GM12873 (cell line): ENCODE results near the gene PPDPF.

ENCODE experiments used
- CTCF ChIP-seq: IDR thresholded peaks from 2 replicates; pipeline ENCODE4 v1.5.1; 2012; ENCODE audit warnings: low read depth, mild to moderate bottlenecking, moderate library complexity, low read length, control low read depth; ENCODE audit not compliant: insufficient read depth; ENCODE audit errors: missing control alignments

Gene PPDPF

GRCh38 chr20:63495167-63495720 lies 25.3 kb upstream of the PPDPF start:
- no peak for TF ChIP-seq CTCF

DNA sequence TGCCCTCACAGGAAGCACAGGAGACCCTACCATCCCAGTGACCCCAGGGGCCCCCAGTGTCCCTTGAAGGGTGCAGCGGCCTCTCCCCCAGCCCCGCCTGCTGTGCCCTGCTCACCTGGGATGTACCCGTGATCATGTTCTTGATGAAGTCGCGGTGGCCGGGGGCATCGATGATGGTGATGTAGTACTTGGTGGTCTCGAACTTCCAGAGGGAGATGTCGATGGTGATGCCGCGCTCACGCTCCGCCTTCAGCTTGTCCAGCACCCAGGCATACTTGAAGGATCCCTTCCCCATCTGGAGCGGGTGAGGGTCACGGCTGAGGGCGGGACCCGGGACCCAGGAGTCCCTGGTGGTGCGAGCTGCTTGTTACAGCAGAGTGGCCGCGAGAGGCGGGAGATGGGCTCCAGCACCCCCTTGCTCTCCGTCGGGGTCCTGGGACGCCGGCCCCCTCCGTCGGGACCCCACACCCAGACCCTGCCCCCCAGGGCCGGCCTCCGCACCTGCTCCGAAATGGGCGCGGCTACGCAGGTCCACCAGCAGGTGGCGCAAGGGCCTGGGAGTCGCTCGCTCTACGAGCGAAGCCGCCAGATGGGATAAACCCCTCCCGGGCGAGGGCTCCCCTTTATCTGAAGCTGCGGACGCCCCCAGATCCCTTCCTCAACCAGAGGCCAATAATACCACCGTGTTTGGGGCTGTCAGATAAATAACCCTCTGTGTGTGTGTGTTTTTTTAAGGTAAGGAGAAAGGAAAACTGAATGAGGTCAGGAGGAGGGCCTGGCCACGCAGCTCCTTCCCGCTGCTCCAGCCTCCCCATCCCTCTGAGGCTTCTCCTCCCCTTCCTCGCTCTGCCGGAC lies 24.6 kb upstream of the PPDPF start:
- TF ChIP-seq CTCF = peak; percentile 90

- no peak for TF ChIP-seq CTCF
Observed at GRCh38 chr20:63496596-63497120, 23.9 kb upstream of the PPDPF start.

DNA sequence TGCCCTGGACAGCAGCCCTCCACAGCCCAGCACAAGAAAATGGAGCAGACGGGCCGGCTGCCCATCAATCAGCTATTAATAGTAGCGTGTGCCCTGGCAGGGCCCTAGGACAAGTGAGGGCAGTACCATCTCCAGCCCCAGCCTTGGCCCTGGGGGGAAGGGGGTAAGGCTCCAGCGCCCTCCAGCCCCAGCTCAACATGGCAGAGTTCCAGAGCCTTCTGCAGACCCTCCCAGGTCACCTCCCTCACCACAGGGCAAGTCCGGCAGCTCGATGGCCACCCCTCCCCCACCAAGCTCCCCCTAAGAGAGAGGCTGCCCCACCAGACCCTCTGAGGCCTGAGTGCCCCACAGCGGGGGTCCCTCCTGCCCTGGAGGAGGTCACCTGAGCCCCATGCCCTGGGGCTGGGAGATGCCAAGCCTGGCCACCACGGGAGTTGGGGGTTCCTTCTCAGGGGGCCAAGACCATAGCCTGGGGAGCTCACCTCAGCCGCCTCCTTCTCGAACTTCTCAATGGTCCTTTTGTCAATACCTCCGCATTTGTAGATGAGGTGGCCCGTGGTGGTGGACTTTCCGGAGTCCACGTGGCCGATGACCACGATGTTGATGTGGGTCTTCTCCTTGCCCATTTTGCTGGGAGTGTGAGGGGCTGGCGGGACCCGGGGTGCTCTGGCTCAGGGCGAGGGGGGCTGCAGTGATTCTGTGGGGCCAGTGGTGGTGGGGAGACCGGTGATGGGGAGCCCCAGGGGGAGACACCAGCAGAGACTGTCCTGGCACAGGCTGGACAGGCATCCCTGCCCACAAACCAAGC lies 23.2 kb upstream of the PPDPF start:
- no peak for TF ChIP-seq CTCF

- no peak for TF ChIP-seq CTCF
Observed at GRCh38 chr20:63497946-63498935, 22.3 kb upstream of the PPDPF start.

DNA sequence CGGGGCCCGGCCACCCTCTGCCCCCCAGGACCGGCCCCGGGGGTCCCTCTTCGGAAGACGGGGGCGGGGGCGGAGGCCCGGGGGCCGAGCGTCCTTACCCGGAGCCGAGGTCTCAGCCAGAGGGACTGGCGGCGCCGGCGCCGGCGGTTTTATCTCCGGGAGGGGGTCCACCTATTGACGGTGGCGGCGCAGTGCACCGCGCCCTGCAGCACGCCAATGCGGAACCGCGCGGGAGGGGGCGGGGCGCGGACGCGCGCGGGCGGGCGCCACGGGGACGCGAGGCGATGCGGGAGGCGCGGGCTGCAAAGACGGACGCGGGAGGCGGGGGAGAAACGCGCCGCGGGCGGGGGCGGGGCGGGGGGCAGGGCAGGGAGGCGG lies 21.6 kb upstream of the PPDPF start, which contains the start of gene EEF1A2:
Gene EEF1A2, minus strand, starts transcription at position 124 of the 378 bp plus-strand sequence. CDS start 1,320 bp downstream, outside the sequence.
- TF ChIP-seq CTCF = peak; percentile 12
